Endodermal cell (in vitro differentiated cells): ENCODE measurements around the gene HPS3. TPM values are rescaled to one million over a fixed set of nuclear protein-coding genes. Genes with fewer than 3 reads are reported as not detected.

Experiments used
- DNase-seq: peaks from one replicate; pipeline ENCODE4 v3.0.0-alpha.2; 2017
- H3K27ac ChIP-seq: 2 replicates; pipeline ENCODE4 v1.5.1; 2013; ENCODE audit warnings: mild to moderate bottlenecking, low read depth, low read length, moderate library complexity
- H3K27me3 ChIP-seq: 2 replicates; pipeline ENCODE4 v1.6.1; 2013; ENCODE audit warnings: mild to moderate bottlenecking, low read length, moderate library complexity; ENCODE audit not compliant: insufficient read depth, control insufficient read depth, poor library complexity, severe bottlenecking
- H3K36me3 ChIP-seq: 2 replicates; pipeline ENCODE4 v1.7.0; 2013; ENCODE audit warnings: mild to moderate bottlenecking, low read length, moderate library complexity; ENCODE audit not compliant: control insufficient read depth, insufficient read depth
- H3K4me1 ChIP-seq: one replicate; pipeline ENCODE4 v1.7.0; 2013; ENCODE audit warnings: low read length; ENCODE audit not compliant: control insufficient read depth, insufficient read depth
- H3K4me3 ChIP-seq: 2 replicates; pipeline ENCODE4 v1.5.1; 2013; ENCODE audit warnings: mild to moderate bottlenecking, low read length, moderate library complexity
- H3K9ac ChIP-seq: 2 replicates; pipeline ENCODE4 v1.6.1; 2013; ENCODE audit warnings: mild to moderate bottlenecking, low read length, moderate library complexity; ENCODE audit not compliant: poor library complexity, severe bottlenecking; ENCODE audit errors: extremely low read depth
- H3K9me3 ChIP-seq: 2 replicates; pipeline ENCODE4 v1.6.1; 2013; ENCODE audit warnings: mild to moderate bottlenecking, low read length, moderate library complexity; ENCODE audit not compliant: control insufficient read depth
- H3K27ac Mint-ChIP-seq: 2 replicates; pipeline ENCODE4 v1.8.0; 2020; ENCODE audit warnings: mixed read lengths
- H3K27me3 Mint-ChIP-seq: 2 replicates; pipeline ENCODE4 v1.8.0; 2021; ENCODE audit warnings: mild to moderate bottlenecking, mixed read lengths; ENCODE audit not compliant: insufficient read depth
- H3K36me3 Mint-ChIP-seq: 2 replicates; pipeline ENCODE4 v1.8.0; 2020; ENCODE audit warnings: low read depth, mixed read lengths
- H3K4me1 Mint-ChIP-seq: 2 replicates; pipeline ENCODE4 v1.8.0; 2020; ENCODE audit warnings: mixed read lengths
- H3K4me3 Mint-ChIP-seq: 2 replicates; pipeline ENCODE4 v1.8.0; 2020; ENCODE audit warnings: mild to moderate bottlenecking, moderate library complexity, mixed read lengths
- H3K9me3 Mint-ChIP-seq: 2 replicates; pipeline ENCODE4 v1.8.0; 2020; ENCODE audit warnings: mild to moderate bottlenecking, mixed read lengths
- CTCF ChIP-seq: fragments of 200-600 bp; sonication (generic); conservative IDR thresholded peaks from 2 replicates; pipeline ENCODE4 v1.5.0; 2021; ENCODE audit warnings: antibody characterized with exemption, mild to moderate bottlenecking
- WGBS, 2 experiments: methylation state at CpG; one replicate each; pipeline versions ENCODE4 v1.1.5 to v1.1.7; 2013; ENCODE audit warnings: missing lambda C conversion rate in 2 of 2, mixed read lengths in 1 of 2; ENCODE audit not compliant: insufficient coverage in 1 of 2, insufficient read length in 1 of 2; 5-methylcytosine and 5-hydroxymethylcytosine counted together
- total RNA-seq, 2 donors: library from RNA; stranded (reverse); fragmentation: NEBNext Ultra II Directional in 1 of 2; extraction: Animal tissue kit (Norgen Biotek cat#: 25700) in 1 of 2; gene quantifications; 2 replicates in 1 of 2; 3 replicates in 1 of 2; pipeline ENCODE4 v1.2.1, GENCODE V29; 2021

The HPS3 gene
- total RNA-seq, 2 donors from 2014 or later: 26.0 to 28.7 TPM

GRCh38 chr3:149128821-149129220, 617 bp upstream of the HPS3 start:
- Histone ChIP-seq H3K9ac (no peak overlapping the region), H3K4me1 (no peaks in the 10 kb centered on the region), H3K36me3 (no peaks in the 10 kb centered on the region), H3K9me3 (no peaks in the 10 kb centered on the region), H3K27ac (no peak overlapping the region), H3K27me3 (peaks cover 7% of the 10 kb centered on the region), H3K4me3 (peak overlapping the region; percentile 80)
- H3K36me3 Mint-ChIP-seq: no peaks in the 10 kb centered on the region
- H3K4me3 Mint-ChIP-seq: peak overlapping the region; percentile 82
- H3K27me3 Mint-ChIP-seq: peaks cover 13% of the 10 kb centered on the region
- no peak for TF ChIP-seq CTCF
- peaks cover 10% of the 10 kb centered on the region for H3K4me1 Mint-ChIP-seq
- DNase-seq: no peak
- WGBS, 2 experiments: 85% methylated on average over 4 of the region's 4 CpGs; no CpG with 5 or more reads in 1 of the 2 experiments
- no peaks in the 10 kb centered on the region for H3K9me3 Mint-ChIP-seq
- H3K27ac Mint-ChIP-seq: peak overlapping the region; percentile 44

GRCh38 chr3:149131589-149131988, 2.2 kb downstream of the HPS3 start:
- WGBS, 2 experiments: 93 to 94% methylated on average over 3 to 4 of the region's 4 CpGs
- Histone ChIP-seq H3K4me3 (peak overlapping the region; percentile 22), H3K36me3 (no peaks in the 10 kb centered on the region), H3K9me3 (no peaks in the 10 kb centered on the region), H3K9ac (no peak overlapping the region), H3K4me1 (no peaks in the 10 kb centered on the region), H3K27ac (no peak overlapping the region), H3K27me3 (peaks cover 7% of the 10 kb centered on the region)
- Mint-ChIP-seq H3K4me1 (peaks cover 22% of the 10 kb centered on the region), H3K27me3 (peaks cover 13% of the 10 kb centered on the region), H3K4me3 (peak overlapping the region; percentile 82), H3K27ac (no peak overlapping the region), H3K36me3 (no peaks in the 10 kb centered on the region), H3K9me3 (no peaks in the 10 kb centered on the region)
- no peak for DNase-seq
- no peak for TF ChIP-seq CTCF

- Mint-ChIP-seq H3K9me3 (no peaks in the 10 kb centered on the region), H3K27ac (peak overlapping the region; percentile 24), H3K36me3 (no peaks in the 10 kb centered on the region), H3K4me3 (no peak overlapping the region), H3K27me3 (no peaks in the 10 kb centered on the region), H3K4me1 (peaks cover 22% of the 10 kb centered on the region)
- H3K9me3 ChIP-seq: no peaks in the 10 kb centered on the region
- H3K4me3 ChIP-seq: no peak overlapping the region
- H3K9ac ChIP-seq: no peak overlapping the region
- WGBS, 2 experiments: 89 to 91% methylated on average over 3 of the region's 3 CpGs
- DNase-seq: no peak
- H3K36me3 ChIP-seq: no peaks in the 10 kb centered on the region
- H3K27me3 ChIP-seq: no peaks in the 10 kb centered on the region
- no peaks in the 10 kb centered on the region for H3K4me1 ChIP-seq
- TF ChIP-seq CTCF: no peak
- no peak overlapping the region for H3K27ac ChIP-seq
Observed at GRCh38 chr3:149134575-149134974, 5.1 kb downstream of the HPS3 start.
